CMK (cell line): Measurements from ENCODE around the gene IQSEC3.
A peak's percentile ranks its signal among the peaks of the same experiment; 100 is the strongest.

Source experiments
- DNase-seq: peaks from one replicate; pipeline ENCODE4 v3.0.0-alpha.2; 2010; ENCODE audit warnings: low read depth

Gene IQSEC3

GRCh38 chr12:80681-81190, 14.2 kb downstream of the IQSEC3 start:
- DNase-seq = no peak

GRCh38 chr12:82740-83139, 16.2 kb downstream of the IQSEC3 start:
- DNase-seq = no peak

GRCh38 chr12:84056-84455, 17.5 kb downstream of the IQSEC3 start:
- DNase-seq = no peak

- no peak for DNase-seq
These were observed 18.7 kb downstream of the IQSEC3 start for GRCh38 chr12:85191-85666.

- no peak for DNase-seq
These were observed 20.7 kb downstream of the IQSEC3 start for GRCh38 chr12:87315-87714.

GRCh38 chr12:87856-88255, 21.3 kb downstream of the IQSEC3 start:
- no peak for DNase-seq

GRCh38 chr12:89653-90052, 23.1 kb downstream of the IQSEC3 start:
- DNase-seq = no peak

GRCh38 chr12:91213-91612, 24.6 kb downstream of the IQSEC3 start:
- no peak for DNase-seq

- DNase-seq = no peak
These were observed 26.9 kb downstream of the IQSEC3 start for GRCh38 chr12:93266-94005.

GRCh38 chr12:96543-96942, 30.0 kb downstream of the IQSEC3 start:
- DNase-seq = no peak

GRCh38 chr12:98924-99352, 32.4 kb downstream of the IQSEC3 start:
- no peak for DNase-seq

GRCh38 chr12:99605-100004, 33.0 kb downstream of the IQSEC3 start:
- DNase-seq = no peak

- DNase-seq = no peak
These were observed 35.7 kb downstream of the IQSEC3 start for GRCh38 chr12:101969-102878.

- DNase-seq = no peak
These were observed 36.3 kb downstream of the IQSEC3 start for GRCh38 chr12:102879-103168.

GRCh38 chr12:103169-103981, 36.8 kb downstream of the IQSEC3 start:
- peak; percentile 50 for DNase-seq

GRCh38 chr12:104551-105081, 38.0 kb downstream of the IQSEC3 start:
- no peak for DNase-seq

- DNase-seq = no peak
These were observed 39.1 kb downstream of the IQSEC3 start for GRCh38 chr12:105696-106095.

GRCh38 chr12:106118-106591, 39.6 kb downstream of the IQSEC3 start:
- DNase-seq = no peak

GRCh38 chr12:108594-108993, 42.0 kb downstream of the IQSEC3 start:
- DNase-seq = no peak

- no peak for DNase-seq
These were observed 42.9 kb downstream of the IQSEC3 start for GRCh38 chr12:109446-109845.

- DNase-seq = no peak
These were observed 43.3 kb downstream of the IQSEC3 start for GRCh38 chr12:109872-110271.
